ENCODE results near the gene MREG. TPM values are rescaled to one million over a fixed set of nuclear protein-coding genes. Genes with fewer than 3 reads are reported as not detected.

The MREG gene
- total and polyA plus RNA-seq, 4 donors = 0.87 to 3.1 (median 2.7) TPM

DNA sequence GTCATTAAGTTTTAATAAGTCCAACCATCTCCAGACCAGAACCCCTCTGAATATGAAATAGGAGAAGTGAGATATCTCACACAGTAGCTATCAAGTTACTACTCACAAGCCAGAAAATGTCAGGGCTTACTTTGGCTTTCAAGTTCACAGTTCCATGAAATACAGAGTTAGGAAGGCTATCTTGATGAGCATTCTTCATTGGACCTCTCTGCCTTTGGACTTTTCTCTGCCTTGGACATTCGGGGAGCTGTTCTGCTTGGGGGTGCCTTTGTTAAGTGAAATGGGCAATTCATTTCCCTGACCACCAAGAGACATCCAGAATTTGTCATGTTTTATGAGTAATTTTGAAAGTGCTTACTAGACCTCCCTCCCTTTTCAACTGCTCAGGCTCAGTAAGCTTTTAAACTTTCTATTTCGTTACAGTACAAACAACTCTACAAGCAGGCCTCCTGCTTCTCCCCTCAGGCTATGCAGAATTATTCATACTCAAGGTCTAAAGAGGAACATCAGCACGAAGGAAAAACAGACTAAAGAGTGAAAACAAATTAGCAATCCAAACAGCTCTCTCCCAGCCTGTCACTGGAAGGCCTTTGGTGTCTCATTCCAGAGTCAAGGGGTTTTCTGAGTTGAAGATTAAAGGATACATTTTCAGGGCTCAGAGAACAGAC lies 95.3 kb downstream of the MREG start (continued):
- TF ChIP-seq JUND (IDR thresholded peaks at IDR 0.05) = no peak
- TF ChIP-seq RXRA (IDR thresholded peaks at IDR 0.05) = no peak
- no peak for TF ChIP-seq CTCF (IDR thresholded peaks at IDR 0.05; ENCODE audit: low read depth, low read length, missing input control)
- TF ChIP-seq NR2F2 (IDR thresholded peaks at IDR 0.05) = no peak

DNA sequence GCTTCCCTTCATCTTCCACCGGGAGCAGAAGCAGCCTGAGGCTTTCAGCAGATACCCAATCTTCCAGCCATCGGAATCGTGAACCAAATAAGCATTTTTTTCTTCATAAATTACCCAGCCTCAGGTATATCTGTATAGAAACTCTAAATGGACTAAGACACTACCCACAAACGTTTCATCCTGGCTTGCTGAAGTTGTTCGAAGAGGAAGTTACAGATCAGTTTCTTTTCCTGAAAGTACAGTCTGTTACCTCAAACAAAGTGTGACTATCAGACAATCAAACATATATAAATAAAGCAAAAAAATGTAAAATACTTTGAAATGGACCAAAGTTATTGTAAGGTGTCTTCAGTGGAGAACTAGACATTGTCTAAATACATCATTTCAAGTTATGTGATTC lies 97.9 kb downstream of the MREG start:
- 87% methylated on average over 5 of the region's 5 CpGs for WGBS
- Histone ChIP-seq H3K4me1 (ENCODE audit: control insufficient read depth in 4 of 4, insufficient read depth in 4 of 4, low read length in 3 of 4) (peaks cover 0 to 5% (median 0%) of the 10 kb centered on the region in 4 donors), H3K9me3 (ENCODE audit: control insufficient read depth in 4 of 4, low read length in 3 of 4) (no peaks in the 10 kb centered on the region), H3K36me3 (ENCODE audit: control insufficient read depth in 4 of 4, insufficient read depth in 3 of 4, low read depth in 1 of 4, low read length in 3 of 4) (no peaks in the 10 kb centered on the region), H3K4me3 (ENCODE audit: low read depth in 1 of 3, low read length in 3 of 3) (no peak overlapping the region), H3K9ac (ENCODE audit: low read depth in 1 of 2, low read length in 2 of 2) (no peak overlapping the region), H3K27ac (ENCODE audit: low read depth in 1 of 2, low read length in 2 of 2) (no peak overlapping the region), H3K27me3 (ENCODE audit: control insufficient read depth in 4 of 4, insufficient read depth in 4 of 4, low read length in 3 of 4) (no peaks in the 10 kb centered on the region)
- no peak for TF ChIP-seq FOXA1 (IDR thresholded peaks at IDR 0.05)
- no peak for TF ChIP-seq HNF4A (conservative IDR thresholded peaks at IDR 0.05)
- TF ChIP-seq TAF1 (conservative IDR thresholded peaks at IDR 0.05) = no peak
- no peak for TF ChIP-seq JUND (IDR thresholded peaks at IDR 0.05)
- TF ChIP-seq YY1 (IDR thresholded peaks at IDR 0.05) = no peak
- TF ChIP-seq, protein P1, sequence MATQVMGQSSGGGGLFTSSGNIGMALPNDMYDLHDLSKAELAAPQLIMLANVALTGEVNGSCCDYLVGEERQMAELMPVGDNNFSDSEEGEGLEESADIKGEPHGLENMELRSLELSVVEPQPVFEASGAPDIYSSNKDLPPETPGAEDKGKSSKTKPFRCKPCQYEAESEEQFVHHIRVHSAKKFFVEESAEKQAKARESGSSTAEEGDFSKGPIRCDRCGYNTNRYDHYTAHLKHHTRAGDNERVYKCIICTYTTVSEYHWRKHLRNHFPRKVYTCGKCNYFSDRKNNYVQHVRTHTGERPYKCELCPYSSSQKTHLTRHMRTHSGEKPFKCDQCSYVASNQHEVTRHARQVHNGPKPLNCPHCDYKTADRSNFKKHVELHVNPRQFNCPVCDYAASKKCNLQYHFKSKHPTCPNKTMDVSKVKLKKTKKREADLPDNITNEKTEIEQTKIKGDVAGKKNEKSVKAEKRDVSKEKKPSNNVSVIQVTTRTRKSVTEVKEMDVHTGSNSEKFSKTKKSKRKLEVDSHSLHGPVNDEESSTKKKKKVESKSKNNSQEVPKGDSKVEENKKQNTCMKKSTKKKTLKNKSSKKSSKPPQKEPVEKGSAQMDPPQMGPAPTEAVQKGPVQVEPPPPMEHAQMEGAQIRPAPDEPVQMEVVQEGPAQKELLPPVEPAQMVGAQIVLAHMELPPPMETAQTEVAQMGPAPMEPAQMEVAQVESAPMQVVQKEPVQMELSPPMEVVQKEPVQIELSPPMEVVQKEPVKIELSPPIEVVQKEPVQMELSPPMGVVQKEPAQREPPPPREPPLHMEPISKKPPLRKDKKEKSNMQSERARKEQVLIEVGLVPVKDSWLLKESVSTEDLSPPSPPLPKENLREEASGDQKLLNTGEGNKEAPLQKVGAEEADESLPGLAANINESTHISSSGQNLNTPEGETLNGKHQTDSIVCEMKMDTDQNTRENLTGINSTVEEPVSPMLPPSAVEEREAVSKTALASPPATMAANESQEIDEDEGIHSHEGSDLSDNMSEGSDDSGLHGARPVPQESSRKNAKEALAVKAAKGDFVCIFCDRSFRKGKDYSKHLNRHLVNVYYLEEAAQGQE (IDR thresholded peaks at IDR 0.05) = no peak
- TF ChIP-seq EGR1 (IDR thresholded peaks at IDR 0.05; ENCODE audit: low read depth in 2 of 2) = no peak
- TF ChIP-seq SP1 (IDR thresholded peaks at IDR 0.05) = no peak
- no peak for TF ChIP-seq HNF4G (IDR thresholded peaks at IDR 0.05)
- TF ChIP-seq NR2F2 (IDR thresholded peaks at IDR 0.05) = no peak
- TF ChIP-seq FOXA2 (IDR thresholded peaks at IDR 0.05) = no peak
- no peak for TF ChIP-seq RAD21 (IDR thresholded peaks at IDR 0.05)
- TF ChIP-seq, protein P2, sequence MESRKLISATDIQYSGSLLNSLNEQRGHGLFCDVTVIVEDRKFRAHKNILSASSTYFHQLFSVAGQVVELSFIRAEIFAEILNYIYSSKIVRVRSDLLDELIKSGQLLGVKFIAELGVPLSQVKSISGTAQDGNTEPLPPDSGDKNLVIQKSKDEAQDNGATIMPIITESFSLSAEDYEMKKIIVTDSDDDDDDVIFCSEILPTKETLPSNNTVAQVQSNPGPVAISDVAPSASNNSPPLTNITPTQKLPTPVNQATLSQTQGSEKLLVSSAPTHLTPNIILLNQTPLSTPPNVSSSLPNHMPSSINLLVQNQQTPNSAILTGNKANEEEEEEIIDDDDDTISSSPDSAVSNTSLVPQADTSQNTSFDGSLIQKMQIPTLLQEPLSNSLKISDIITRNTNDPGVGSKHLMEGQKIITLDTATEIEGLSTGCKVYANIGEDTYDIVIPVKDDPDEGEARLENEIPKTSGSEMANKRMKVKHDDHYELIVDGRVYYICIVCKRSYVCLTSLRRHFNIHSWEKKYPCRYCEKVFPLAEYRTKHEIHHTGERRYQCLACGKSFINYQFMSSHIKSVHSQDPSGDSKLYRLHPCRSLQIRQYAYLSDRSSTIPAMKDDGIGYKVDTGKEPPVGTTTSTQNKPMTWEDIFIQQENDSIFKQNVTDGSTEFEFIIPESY (IDR thresholded peaks at IDR 0.05) = no peak
- no peak for TF ChIP-seq RXRA (IDR thresholded peaks at IDR 0.05)
- no peak for TF ChIP-seq GABPA (IDR thresholded peaks at IDR 0.05 in 1 of 2, conservative IDR thresholded peaks at IDR 0.05 in 1 of 2)
- DNase-seq (ENCODE audit: low spot score) = no peak

Data from liver (tissue), 9 donors.